Spleen (tissue), 7 donors: Measurements from ENCODE around the gene CHN1.

Source experiments
- POLR2A ChIP-seq, 3 donors: fragments of 450-650 bp; IDR thresholded peaks; one replicate each; pipeline ENCODE4 v1.5.1; 2017; ENCODE audit warnings: antibody characterized with exemption in 3 of 3, mild to moderate bottlenecking in 1 of 3
- POLR2AphosphoS5 ChIP-seq, 3 donors: sonication (generic); formaldehyde crosslinking; IDR thresholded peaks; one replicate each; pipeline ENCODE4 v1.5.1; 2017; ENCODE audit warnings: antibody characterized with exemption in 3 of 3
- TF ChIP-seq, protein P1 (sequence below), 11 experiments: fragments of 200-600 bp in 7 of 11; fragments of 450-650 bp in 4 of 11; sonication (generic) in 4 of 11; IDR thresholded peaks in 8 of 11; conservative IDR thresholded peaks in 3 of 11; 1 replicate in 7 of 11; 2 replicates in 4 of 11; pipeline versions ENCODE4 v1.4.0 to v1.8.0; 2016 to 2021; ENCODE audit warnings: antibody characterized with exemption in 11 of 11, inconsistent platforms in 4 of 11, mild to moderate bottlenecking in 1 of 11
- donor health status: DM: no; HTN: no; CAD: no; lungs with moderate emphysema.
- donor health status: DM: no; HTN: no; CAD: no.
- donor health status: DM: no; HTN: no; CAD: no.

DNA sequence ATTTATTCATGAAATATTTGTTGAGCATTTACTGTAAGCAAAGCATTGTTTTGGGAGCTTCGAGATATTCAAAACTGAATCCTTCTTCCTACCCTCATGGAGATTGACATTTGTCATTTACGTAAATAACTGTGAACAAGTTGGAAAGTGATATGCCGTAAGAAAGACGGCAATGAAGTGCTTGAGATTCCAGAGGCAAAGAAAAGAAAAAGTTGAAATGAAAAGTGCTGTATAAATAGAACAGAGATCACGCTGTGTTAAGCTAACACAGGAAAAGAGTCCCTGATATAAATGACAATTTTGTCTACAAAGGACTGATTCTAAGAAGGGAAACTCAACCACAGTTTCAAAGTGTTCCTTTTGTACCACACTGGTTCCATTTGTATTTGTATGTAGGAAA, 242.7 kb downstream of the CHN1 start:
- TF ChIP-seq, protein P1, sequence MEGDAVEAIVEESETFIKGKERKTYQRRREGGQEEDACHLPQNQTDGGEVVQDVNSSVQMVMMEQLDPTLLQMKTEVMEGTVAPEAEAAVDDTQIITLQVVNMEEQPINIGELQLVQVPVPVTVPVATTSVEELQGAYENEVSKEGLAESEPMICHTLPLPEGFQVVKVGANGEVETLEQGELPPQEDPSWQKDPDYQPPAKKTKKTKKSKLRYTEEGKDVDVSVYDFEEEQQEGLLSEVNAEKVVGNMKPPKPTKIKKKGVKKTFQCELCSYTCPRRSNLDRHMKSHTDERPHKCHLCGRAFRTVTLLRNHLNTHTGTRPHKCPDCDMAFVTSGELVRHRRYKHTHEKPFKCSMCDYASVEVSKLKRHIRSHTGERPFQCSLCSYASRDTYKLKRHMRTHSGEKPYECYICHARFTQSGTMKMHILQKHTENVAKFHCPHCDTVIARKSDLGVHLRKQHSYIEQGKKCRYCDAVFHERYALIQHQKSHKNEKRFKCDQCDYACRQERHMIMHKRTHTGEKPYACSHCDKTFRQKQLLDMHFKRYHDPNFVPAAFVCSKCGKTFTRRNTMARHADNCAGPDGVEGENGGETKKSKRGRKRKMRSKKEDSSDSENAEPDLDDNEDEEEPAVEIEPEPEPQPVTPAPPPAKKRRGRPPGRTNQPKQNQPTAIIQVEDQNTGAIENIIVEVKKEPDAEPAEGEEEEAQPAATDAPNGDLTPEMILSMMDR (IDR thresholded peaks at IDR 0.05 in 8 of 11, conservative IDR thresholded peaks at IDR 0.05 in 3 of 11) = no peak
- TF ChIP-seq POLR2A (IDR thresholded peaks at IDR 0.05) (no peak), POLR2AphosphoS5 (IDR thresholded peaks at IDR 0.05) (no peak)
